GM12878 (cell line): ENCODE results near the gene CENPW. TPM values are rescaled to one million over a fixed set of nuclear protein-coding genes. Genes with fewer than 3 reads are reported as not detected.

ENCODE experiments used
- ATAC-seq: fragments of 200-7000 bp; cut with Tn5 transposase; 3 replicates; pipeline ENCODE4 v1.9.1; 2020; ENCODE audit warnings: mild to moderate bottlenecking, moderate library complexity
- BruUV-seq: library from RNA; stranded (reverse); fragments of 400-500 nt; replicated peaks from 2 replicates; lab custom pipeline; 2021; lab: Mats Ljungman, UMichigan
- CTCF ChIA-PET: fragments of 300-600 bp; sonication (Branson Sonifier 250); formaldehyde crosslinking; extraction: SDS; loops from one replicate; lab custom pipeline; 2021; ENCODE audit warnings: inconsistent platforms; lab: Yijun Ruan, JAX
- POLR2A ChIA-PET: fragments of 350-600 bp; formaldehyde crosslinking; extraction: SDS; loops from one replicate; lab custom pipeline; 2021; ENCODE audit warnings: inconsistent platforms; lab: Charles Lee
- RAD21 ChIA-PET: fragments of 300-600 bp; sonication (Branson Sonifier 250); formaldehyde crosslinking; loops from one replicate; lab custom pipeline; 2023; ENCODE audit warnings: antibody characterized with exemption; ENCODE audit not compliant: unreplicated experiment; lab: Charles Lee
- SMC1A ChIA-PET: fragments of 300-600 bp; sonication (Branson Sonifier 250); formaldehyde crosslinking; loops from one replicate; lab custom pipeline; 2023; ENCODE audit not compliant: unreplicated experiment, uncharacterized antibody; lab: Charles Lee
- DNase-seq: peaks from one replicate; pipeline ENCODE4 v3.0.0-alpha.2; 2011; ENCODE audit warnings: low read depth, low spot score
- FAIRE-seq: peaks from 3 replicates; lab custom pipeline; 2011; peaks lifted over from hg19 to GRCh38; lab: Jason Lieb, UNC
- H2AFZ ChIP-seq: 2 replicates; pipeline ENCODE4 v1.6.0; 2011; ENCODE audit warnings: low read depth, low read length, control low read depth; ENCODE audit not compliant: control insufficient read depth
- H3K27ac ChIP-seq: 2 replicates; pipeline ENCODE4 v1.5.1; 2011; ENCODE audit warnings: control low read depth; ENCODE audit not compliant: control insufficient read depth, insufficient read depth
- H3K27me3 ChIP-seq, 2 experiments: replicated peaks in 1 of 2; 2 replicates each; pipeline versions ENCODE4 v1.6.0 to v1.6.1; 2011; ENCODE audit warnings: low read length in 1 of 2; ENCODE audit not compliant: control insufficient read depth in 2 of 2, insufficient read depth in 2 of 2
- H3K36me3 ChIP-seq, 2 experiments: 2 replicates each; pipeline ENCODE4 v1.5.1; 2011; ENCODE audit warnings: low read length in 1 of 2; ENCODE audit not compliant: control insufficient read depth in 2 of 2, insufficient read depth in 2 of 2
- H3K4me1 ChIP-seq: 2 replicates; pipeline ENCODE4 v1.6.1; 2011; ENCODE audit warnings: mild to moderate bottlenecking, low read length, moderate library complexity, mixed read lengths; ENCODE audit not compliant: control insufficient read depth, insufficient read depth
- H3K4me2 ChIP-seq: 2 replicates; pipeline ENCODE4 v1.6.0; 2011; ENCODE audit warnings: control low read depth; ENCODE audit not compliant: control insufficient read depth, insufficient read depth
- H3K4me3 ChIP-seq: fragments of 200-600 bp; sonication (generic); 2 replicates; pipeline ENCODE4 v1.5.1; 2016
- H3K79me2 ChIP-seq: 2 replicates; pipeline ENCODE4 v1.6.0; 2011; ENCODE audit warnings: low read length; ENCODE audit not compliant: control insufficient read depth, insufficient read depth
- H3K9ac ChIP-seq: 2 replicates; pipeline ENCODE4 v1.8.0; 2011; ENCODE audit warnings: low read length, control low read depth, mixed read lengths; ENCODE audit not compliant: control insufficient read depth, insufficient read depth
- H3K9me3 ChIP-seq: replicated peaks from 3 replicates; pipeline ENCODE4 v1.5.1; 2011; ENCODE audit warnings: mild to moderate bottlenecking, low read length; ENCODE audit not compliant: control insufficient read depth, insufficient read depth
- H4K20me1 ChIP-seq: 2 replicates; pipeline ENCODE4 v1.6.0; 2011; ENCODE audit not compliant: control insufficient read depth, insufficient read depth
- ASH2L ChIP-seq: fragments of 300-600, 200-600 bp; sonication (generic); IDR thresholded peaks from 2 replicates; pipeline ENCODE4 v1.6.1; 2017; ENCODE audit warnings: low read depth, mild to moderate bottlenecking, borderline replicate concordance
- CBX3 ChIP-seq: fragments of 200-600 bp; sonication (generic); IDR thresholded peaks from 2 replicates; pipeline ENCODE4 v1.6.1; 2016; ENCODE audit warnings: low read depth, borderline replicate concordance
- CHD2 ChIP-seq: IDR thresholded peaks from 2 replicates; pipeline ENCODE4 v1.6.1; 2011; ENCODE audit warnings: low read depth, low read length, improper control_type of control experiment, borderline replicate concordance
- EP300 ChIP-seq, 2 experiments: fragments of 150-350 bp in 1 of 2; IDR thresholded peaks; 2 replicates each; pipeline ENCODE4 v1.6.1; 2011 to 2012; ENCODE audit warnings: low read depth in 2 of 2, low read length in 2 of 2, borderline replicate concordance in 1 of 2, improper control_type of control experiment in 1 of 2, inconsistent platforms in 1 of 2; ENCODE audit not compliant: control insufficient read depth in 1 of 2
- ETV6 ChIP-seq, 2 experiments: fragments of 450-650 bp in 1 of 2; IDR thresholded peaks in 1 of 2; conservative IDR thresholded peaks in 1 of 2; 2 replicates each; pipeline ENCODE4 v1.6.1; 2014; ENCODE audit warnings: antibody characterized with exemption in 1 of 2, borderline replicate concordance in 1 of 2, low read depth in 1 of 2, mild to moderate bottlenecking in 1 of 2, moderate library complexity in 1 of 2
- HDAC2 ChIP-seq: fragments of 200-600 bp; sonication (generic); IDR thresholded peaks from 2 replicates; pipeline ENCODE4 v1.6.1; 2017
- JUND ChIP-seq: IDR thresholded peaks from 2 replicates; pipeline ENCODE4 v1.6.1; 2012; ENCODE audit warnings: low read depth, mild to moderate bottlenecking, low read length, improper control_type of control experiment, moderate library complexity
- KAT2A ChIP-seq: conservative IDR thresholded peaks from 2 replicates; pipeline ENCODE4 v1.6.1; 2011; ENCODE audit warnings: low read depth, low read length; ENCODE audit not compliant: control insufficient read depth
- MTA2 ChIP-seq: fragments of 450-650 bp; IDR thresholded peaks from 2 replicates; pipeline ENCODE4 v1.6.1; 2016; ENCODE audit warnings: low read depth, mild to moderate bottlenecking, moderate library complexity
- RB1 ChIP-seq: fragments of 450-650 bp; formaldehyde crosslinking; IDR thresholded peaks from 2 replicates; pipeline ENCODE4 v1.6.1; 2017; ENCODE audit warnings: mild to moderate bottlenecking, borderline replicate concordance
- SIX5 ChIP-seq: IDR thresholded peaks from 2 replicates; pipeline ENCODE4 v1.6.1; 2011; ENCODE audit warnings: mild to moderate bottlenecking, low read depth, low read length, moderate library complexity; ENCODE audit not compliant: severe bottlenecking
- SMAD1 ChIP-seq: fragments of 450-650 bp; IDR thresholded peaks from 2 replicates; pipeline ENCODE4 v1.6.1; 2018; ENCODE audit warnings: mild to moderate bottlenecking, low read depth; ENCODE audit not compliant: partially characterized antibody
- SPI1 ChIP-seq: IDR thresholded peaks from 2 replicates; pipeline ENCODE4 v1.6.1; 2011; ENCODE audit warnings: low read depth, mild to moderate bottlenecking, low read length, moderate library complexity, borderline replicate concordance; ENCODE audit not compliant: insufficient read depth
- TAF1 ChIP-seq: IDR thresholded peaks from 2 replicates; pipeline ENCODE4 v1.6.1; 2011; ENCODE audit warnings: mild to moderate bottlenecking, low read depth, low read length, borderline replicate concordance
- TARDBP ChIP-seq: IDR thresholded peaks from 2 replicates; pipeline ENCODE4 v1.6.1; 2016; ENCODE audit warnings: borderline replicate concordance
- YBX1 ChIP-seq: fragments of 450-650 bp; IDR thresholded peaks from 2 replicates; pipeline ENCODE4 v1.6.1; 2016; ENCODE audit warnings: antibody characterized with exemption
- WGBS: methylation state at CpG from one replicate; pipeline ENCODE4 v1.1.6; 2016; ENCODE audit warnings: low lambda C conversion rate; ENCODE audit not compliant: insufficient replicate concordance, insufficient coverage; ENCODE audit errors: missing lambda C conversion rate; 5-methylcytosine and 5-hydroxymethylcytosine counted together
- in situ Hi-C: fragments of 300-500 bp; cut with MboI; formaldehyde crosslinking; loops from 9 replicates; pipeline ENCODE4 v1.14.3; 2018; ENCODE audit warnings: mixed read lengths
- intact Hi-C: fragments of 100-400 bp; cut with micrococcal nuclease; formaldehyde crosslinking; loops from one replicate; pipeline ENCODE4 v1.14.2; 2022; ENCODE audit not compliant: unreplicated experiment
- polyA plus RNA-seq, 11 experiments: library from polyadenylated mRNA; depleted of rRNA in 4 of 11; unstranded in 6 of 11; stranded (reverse) in 5 of 11; fragments of >200 nt; fragmentation: Nextera tagmentation in 4 of 11; fragmentation: Illumina TruSeq in 1 of 11; extraction: Ambion mirVana in 4 of 11; extraction: Trizol in 1 of 11; gene quantifications; 1 replicate in 1 of 11; 2 replicates in 10 of 11; pipeline versions ENCODE4 v1.2.1 to v1.2.3, GENCODE V29; 2011 to 2016; ENCODE audit warnings: inconsistent platforms in 2 of 11, missing spikeins in 2 of 11, low read depth in 1 of 11
- total RNA-seq, 4 experiments: library from RNA; depleted of rRNA in 3 of 4; stranded (reverse); fragments of >200 nt in 3 of 4; fragmentation: Illumina TruSeq in 1 of 4; extraction: Trizol in 1 of 4; gene quantifications; 2 replicates each; pipeline versions ENCODE4 v1.2.1 to v1.2.3, GENCODE V29; 2013 to 2021
- TF ChIP-seq, protein P1 (sequence below): fragments of 450-650 bp; IDR thresholded peaks from 2 replicates; pipeline ENCODE4 v1.6.1; 2017; ENCODE audit warnings: mild to moderate bottlenecking, moderate library complexity

The CENPW gene
- total and polyA plus RNA-seq, 10 of the 15 experiments (the other 5 are each of a cell fraction or from before 2014, with no cell fraction given): 27.2 to 283 (median 66.8) TPM

GRCh38 chr6:126313941-126314340 is 26.0 kb upstream of the CENPW start:
- TF ChIP-seq CBX3 (no peak), EP300 (IDR thresholded peaks at IDR 0.05; ENCODE audit: borderline replicate concordance in 1 of 2, control insufficient read depth in 1 of 2, low read depth in 2 of 2, low read length in 2 of 2) (no peak), HDAC2 (no peak), YBX1 (no peak), KAT2A (no peak), ASH2L (no peak), JUND (no peak), SPI1 (no peak), RB1 (no peak), SMAD1 (no peak), CHD2 (no peak), TARDBP (no peak), MTA2 (no peak), SIX5 (no peak), TAF1 (no peak), ETV6 (conservative IDR thresholded peaks at IDR 0.05 in 1 of 2, IDR thresholded peaks at IDR 0.05 in 1 of 2; ENCODE audit: borderline replicate concordance in 1 of 2, low read depth in 1 of 2) (no peak)
- TF ChIP-seq, protein P1, sequence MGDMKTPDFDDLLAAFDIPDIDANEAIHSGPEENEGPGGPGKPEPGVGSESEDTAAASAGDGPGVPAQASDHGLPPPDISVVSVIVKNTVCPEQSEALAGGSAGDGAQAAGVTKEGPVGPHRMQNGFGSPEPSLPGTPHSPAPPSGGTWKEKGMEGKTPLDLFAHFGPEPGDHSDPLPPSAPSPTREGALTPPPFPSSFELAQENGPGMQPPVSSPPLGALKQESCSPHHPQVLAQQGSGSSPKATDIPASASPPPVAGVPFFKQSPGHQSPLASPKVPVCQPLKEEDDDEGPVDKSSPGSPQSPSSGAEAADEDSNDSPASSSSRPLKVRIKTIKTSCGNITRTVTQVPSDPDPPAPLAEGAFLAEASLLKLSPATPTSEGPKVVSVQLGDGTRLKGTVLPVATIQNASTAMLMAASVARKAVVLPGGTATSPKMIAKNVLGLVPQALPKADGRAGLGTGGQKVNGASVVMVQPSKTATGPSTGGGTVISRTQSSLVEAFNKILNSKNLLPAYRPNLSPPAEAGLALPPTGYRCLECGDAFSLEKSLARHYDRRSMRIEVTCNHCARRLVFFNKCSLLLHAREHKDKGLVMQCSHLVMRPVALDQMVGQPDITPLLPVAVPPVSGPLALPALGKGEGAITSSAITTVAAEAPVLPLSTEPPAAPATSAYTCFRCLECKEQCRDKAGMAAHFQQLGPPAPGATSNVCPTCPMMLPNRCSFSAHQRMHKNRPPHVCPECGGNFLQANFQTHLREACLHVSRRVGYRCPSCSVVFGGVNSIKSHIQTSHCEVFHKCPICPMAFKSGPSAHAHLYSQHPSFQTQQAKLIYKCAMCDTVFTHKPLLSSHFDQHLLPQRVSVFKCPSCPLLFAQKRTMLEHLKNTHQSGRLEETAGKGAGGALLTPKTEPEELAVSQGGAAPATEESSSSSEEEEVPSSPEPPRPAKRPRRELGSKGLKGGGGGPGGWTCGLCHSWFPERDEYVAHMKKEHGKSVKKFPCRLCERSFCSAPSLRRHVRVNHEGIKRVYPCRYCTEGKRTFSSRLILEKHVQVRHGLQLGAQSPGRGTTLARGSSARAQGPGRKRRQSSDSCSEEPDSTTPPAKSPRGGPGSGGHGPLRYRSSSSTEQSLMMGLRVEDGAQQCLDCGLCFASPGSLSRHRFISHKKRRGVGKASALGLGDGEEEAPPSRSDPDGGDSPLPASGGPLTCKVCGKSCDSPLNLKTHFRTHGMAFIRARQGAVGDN: no peak
- no peaks in the 10 kb centered on the region for H3K9me3 ChIP-seq
- no peak overlapping the region for H3K4me2 ChIP-seq
- RAD21 ChIA-PET: interaction anchor here (0.8 kb wide), 1 partner anchor 318 kb away, joined by 3 read pairs; no protein-coding TSS in a partner anchor
- no peaks in the 10 kb centered on the region for H3K79me2 ChIP-seq
- no peak for ATAC-seq
- H4K20me1 ChIP-seq: no peaks in the 10 kb centered on the region
- in situ Hi-C loops: no loop called here
- H3K27me3 ChIP-seq: no peaks in the 10 kb centered on the region
- no peak overlapping the region for H2AFZ ChIP-seq
- POLR2A ChIA-PET: no interaction called here
- CTCF ChIA-PET: interaction anchor here (1.1 kb wide), 1 partner anchor 9 kb away, joined by 3 read pairs; no protein-coding TSS in a partner anchor
- no peak for FAIRE-seq
- DNase-seq: no peak
- SMC1A ChIA-PET: no interaction called here
- BruUV-seq: no TSS peak
- intact Hi-C loops: loop anchor here (2.0 to 10.0 kb wide), 2 partner anchors 137 to 319 kb away; no protein-coding TSS in a partner anchor
- no peaks in the 10 kb centered on the region for H3K4me1 ChIP-seq
- H3K27ac ChIP-seq: no peak overlapping the region
- H3K4me3 ChIP-seq: no peak overlapping the region
- no peaks in the 10 kb centered on the region for H3K36me3 ChIP-seq
- 33% methylated on average over 1 of the region's 1 CpG for WGBS
- H3K9ac ChIP-seq: no peak overlapping the region
